SJSA1 (cell line): ENCODE measurements around the gene PCYT2. TPM values are rescaled to one million over a fixed set of nuclear protein-coding genes. Genes with fewer than 3 reads are reported as not detected.
"Not testable (repeated sequence)": the region's sequence is repeated elsewhere in the genome, so short reads cannot be mapped to it uniquely, and the experiment has no call there.

Experiments used
- DNase-seq, 2 experiments: peaks; one replicate each; pipeline ENCODE4 v3.0.0-alpha.2; 2015 to 2020; ENCODE audit warnings: low spot score in 2 of 2, low read depth in 1 of 2
- H3K27ac ChIP-seq: fragments of 250-450 bp; sonication (Bioruptor Pico); 2 replicates; pipeline ENCODE4 v1.5.1; 2020; ENCODE audit warnings: mild to moderate bottlenecking, moderate library complexity
- H3K27me3 ChIP-seq: fragments of 250-450 bp; sonication (Bioruptor Pico); replicated peaks from 2 replicates; pipeline ENCODE4 v1.5.1; 2020; ENCODE audit warnings: mild to moderate bottlenecking, moderate library complexity
- H3K36me3 ChIP-seq: fragments of 250-450 bp; sonication (Bioruptor Pico); 2 replicates; pipeline ENCODE4 v1.5.1; 2020; ENCODE audit warnings: mild to moderate bottlenecking
- H3K4me1 ChIP-seq: fragments of 250-450 bp; sonication (Bioruptor Pico); replicated peaks from 2 replicates; pipeline ENCODE4 v1.6.1; 2021; ENCODE audit warnings: mild to moderate bottlenecking
- H3K4me3 ChIP-seq: fragments of 250-450 bp; sonication (Bioruptor Pico); 2 replicates; pipeline ENCODE4 v1.5.1; 2020; ENCODE audit warnings: mild to moderate bottlenecking
- H3K9me3 ChIP-seq: fragments of 250-450 bp; sonication (Bioruptor Pico); replicated peaks from 2 replicates; pipeline ENCODE4 v1.5.1; 2020; ENCODE audit warnings: mild to moderate bottlenecking
- total RNA-seq: library from RNA; depleted of rRNA; stranded (reverse); fragments of >200 nt; shearing (Covaris generic); gene quantifications from 2 replicates; pipeline ENCODE4 v1.2.3, GENCODE V29; 2014

Gene PCYT2
- total RNA-seq, 1 experiment from 2014 or later, result 74.2 TPM

DNA sequence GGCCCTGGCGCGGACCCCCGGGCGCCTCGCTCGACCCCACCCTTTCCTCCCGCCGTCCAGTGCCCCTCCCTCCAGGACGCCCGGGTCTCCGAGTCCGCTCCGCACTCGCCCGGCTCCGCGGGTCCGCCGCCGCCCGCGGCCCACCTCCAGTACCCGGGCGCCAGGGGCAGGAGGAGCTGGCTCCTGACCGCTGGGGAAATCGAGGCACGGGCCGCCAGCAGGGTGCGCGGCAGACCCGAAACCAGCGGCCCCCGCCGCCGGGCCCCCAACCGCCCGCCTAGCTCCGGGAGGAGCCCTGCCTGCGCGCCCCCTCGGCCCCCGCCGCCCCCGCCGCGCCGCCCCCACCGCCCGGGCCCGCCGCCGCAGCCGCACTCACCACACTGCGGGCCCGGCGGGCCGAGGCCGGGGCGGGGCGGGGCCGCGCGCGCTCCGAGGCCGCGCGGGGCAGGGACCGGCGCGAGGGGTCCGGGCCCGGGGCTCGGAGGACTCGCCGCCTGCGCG, 16.0 kb upstream of the PCYT2 start:
- H3K9me3 ChIP-seq, result no peaks in the 10 kb centered on the region
- H3K36me3 ChIP-seq, result peaks cover 12% of the 10 kb centered on the region
- H3K4me3 ChIP-seq, result peak overlapping the region; percentile 91
- DNase-seq, result no peak
- peaks cover 33% of the 10 kb centered on the region for H3K4me1 ChIP-seq
- 0 out of 2 replicates have a peak, but pooled peaks cover 2% of the 10 kb centered on the region for H3K27me3 ChIP-seq
- H3K27ac ChIP-seq, result peak overlapping the region; percentile 95

GRCh38 chr17:81926451-81927151, 15.4 kb upstream of the PCYT2 start:
- Histone ChIP-seq H3K27ac (peak overlapping the region; percentile 95), H3K9me3 (no peaks in the 10 kb centered on the region), H3K4me3 (peak overlapping the region; percentile 91), H3K36me3 (peaks cover 17% of the 10 kb centered on the region), H3K4me1 (peaks cover 33% of the 10 kb centered on the region), H3K27me3 (no peaks in the 10 kb centered on the region)
- peak; percentile 77 to 90 for DNase-seq

- Histone ChIP-seq H3K4me3 (peak overlapping the region; percentile 91), H3K4me1 (peaks cover 33% of the 10 kb centered on the region), H3K36me3 (peaks cover 20% of the 10 kb centered on the region), H3K9me3 (no peaks in the 10 kb centered on the region), H3K27ac (peak overlapping the region; percentile 95), H3K27me3 (no peaks in the 10 kb centered on the region)
- DNase-seq, result no peak
Observed at GRCh38 chr17:81925860-81926450, 14.8 kb upstream of the PCYT2 start.

- Histone ChIP-seq H3K9me3 (no peaks in the 10 kb centered on the region), H3K4me1 (peaks cover 33% of the 10 kb centered on the region), H3K27ac (no peak overlapping the region), H3K27me3 (no peaks in the 10 kb centered on the region), H3K4me3 (no peak overlapping the region), H3K36me3 (peaks cover 32% of the 10 kb centered on the region)
- DNase-seq, result no peak
Observed at GRCh38 chr17:81924557-81925532, 13.6 kb upstream of the PCYT2 start.

DNA sequence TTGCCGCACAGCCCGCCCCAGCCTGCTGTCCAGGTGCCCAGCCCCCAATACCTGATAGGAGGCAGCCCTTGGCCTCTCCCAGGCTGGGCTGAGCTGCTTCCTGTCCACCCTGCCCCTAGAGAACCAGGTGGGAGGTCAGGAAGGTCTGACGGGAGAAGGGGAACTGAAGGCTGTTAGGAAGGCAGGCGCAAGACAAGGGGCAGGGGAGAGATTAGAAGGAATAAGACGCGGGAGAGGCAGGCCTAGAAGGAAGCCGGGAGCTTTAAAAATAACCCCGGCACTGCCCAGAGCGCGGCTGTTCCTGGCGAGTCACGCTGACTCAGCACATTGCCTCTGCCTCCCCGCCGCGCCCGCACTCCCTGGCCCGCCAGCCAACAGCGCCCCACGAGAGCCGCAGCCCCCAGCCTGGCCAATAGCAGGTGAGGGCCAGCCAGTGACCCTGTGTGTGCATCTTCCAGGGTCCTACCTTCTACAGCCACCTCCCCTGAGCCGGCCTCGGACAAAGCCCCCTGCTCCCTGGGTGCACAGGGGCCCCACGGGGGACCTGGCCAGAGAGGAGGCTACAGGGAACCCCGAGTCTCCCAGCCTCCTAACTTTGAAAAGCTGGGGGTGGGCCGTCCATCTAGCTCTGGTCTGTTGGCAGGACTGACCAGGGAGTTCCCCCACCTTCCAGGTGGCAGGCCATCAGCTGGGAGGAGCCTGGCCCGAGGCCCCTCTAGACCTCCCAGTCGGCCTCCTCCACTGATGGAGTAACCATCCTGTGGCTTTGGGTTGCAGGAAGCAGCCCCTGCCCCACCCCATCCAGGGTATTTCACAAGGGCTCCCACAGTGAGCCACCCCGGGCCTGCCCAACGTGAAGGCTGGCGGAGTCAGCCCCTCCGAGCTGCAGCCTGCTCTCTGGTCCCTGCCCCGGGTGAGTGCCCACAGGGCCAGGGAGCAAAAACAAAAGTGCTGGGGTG, 12.4 kb upstream of the PCYT2 start:
- peak overlapping the region; percentile 42 for H3K27ac ChIP-seq

GRCh38 chr17:81922566-81923301, 11.5 kb upstream of the PCYT2 start:
- Histone ChIP-seq H3K27ac (no peak overlapping the region), H3K4me3 (no peak overlapping the region), H3K9me3 (no peaks in the 10 kb centered on the region), H3K4me1 (peaks cover 24% of the 10 kb centered on the region), H3K36me3 (peaks cover 43% of the 10 kb centered on the region), H3K27me3 (no peaks in the 10 kb centered on the region)
- no peak for DNase-seq

More for the DNA sequence above, 12.4 kb upstream of the PCYT2 start:
- H3K9me3 ChIP-seq, result no peaks in the 10 kb centered on the region
- H3K36me3 ChIP-seq, result peaks cover 40% of the 10 kb centered on the region
- H3K4me1 ChIP-seq, result peaks cover 32% of the 10 kb centered on the region
- no peaks in the 10 kb centered on the region for H3K27me3 ChIP-seq
- H3K4me3 ChIP-seq, result no peak overlapping the region
- no peak for DNase-seq

DNA sequence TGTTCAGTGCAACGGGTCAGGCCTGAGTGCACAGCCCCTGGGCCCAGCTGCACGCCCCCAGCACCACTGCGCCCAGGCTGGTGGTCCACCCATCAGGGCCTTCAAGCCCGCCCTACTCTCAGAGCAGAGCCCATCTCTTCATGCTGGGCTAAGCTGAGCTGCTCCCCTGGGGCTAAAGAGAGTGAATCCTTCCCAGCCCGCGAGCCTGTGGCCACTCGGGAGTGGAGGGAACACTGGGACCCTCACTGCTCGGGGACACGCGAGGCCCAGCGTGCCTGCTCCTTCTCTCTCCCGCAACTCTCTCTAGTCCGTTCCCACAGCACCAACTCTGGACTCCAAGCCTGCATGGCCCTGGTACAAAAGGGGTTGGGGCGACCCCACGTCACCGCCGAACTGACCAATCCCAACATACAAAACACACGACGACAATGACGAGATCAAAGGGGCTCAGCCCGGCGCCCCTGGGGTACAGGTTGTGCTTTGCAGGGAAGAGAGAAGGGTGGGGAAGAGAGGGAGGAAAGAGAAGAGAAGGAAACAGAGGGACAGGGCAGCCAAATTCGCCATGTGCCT, 10.9 kb upstream of the PCYT2 start:
- Histone ChIP-seq H3K4me3 (no peak overlapping the region), H3K27ac (no peak overlapping the region), H3K9me3 (no peaks in the 10 kb centered on the region), H3K27me3 (no peaks in the 10 kb centered on the region), H3K4me1 (peaks cover 25% of the 10 kb centered on the region), H3K36me3 (peaks cover 44% of the 10 kb centered on the region)
- DNase-seq, result no peak

DNA sequence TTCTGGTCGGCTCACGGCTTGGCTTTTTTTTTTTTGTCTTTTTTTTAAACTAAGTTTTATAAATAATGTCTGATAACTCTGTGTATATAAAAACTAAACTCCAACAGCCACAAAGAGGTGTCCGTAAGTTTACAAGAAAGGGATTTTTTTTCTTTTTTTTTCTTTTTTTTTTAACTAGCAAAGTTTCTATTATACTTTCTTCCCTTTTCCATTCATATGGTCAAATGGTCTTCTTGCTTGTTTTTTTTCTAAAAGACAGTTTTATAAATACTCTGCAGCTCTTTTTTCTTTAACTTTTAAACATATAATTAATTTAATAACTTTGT, 10.3 kb upstream of the PCYT2 start:
- no peak for DNase-seq
- Histone ChIP-seq H3K36me3 (peaks cover 42% of the 10 kb centered on the region), H3K4me3 (no peak overlapping the region), H3K4me1 (peaks cover 29% of the 10 kb centered on the region), H3K27me3 (no peaks in the 10 kb centered on the region), H3K27ac (no peak overlapping the region), H3K9me3 (no peaks in the 10 kb centered on the region)

- DNase-seq, result no peak
- no peak overlapping the region for H3K27ac ChIP-seq
- H3K4me3 ChIP-seq, result no peak overlapping the region
- peaks cover 47% of the 10 kb centered on the region for H3K36me3 ChIP-seq
- no peaks in the 10 kb centered on the region for H3K27me3 ChIP-seq
- peaks cover 24% of the 10 kb centered on the region for H3K4me1 ChIP-seq
- H3K9me3 ChIP-seq, result no peaks in the 10 kb centered on the region
Observed at GRCh38 chr17:81920612-81921536, 9.7 kb upstream of the PCYT2 start.

DNA sequence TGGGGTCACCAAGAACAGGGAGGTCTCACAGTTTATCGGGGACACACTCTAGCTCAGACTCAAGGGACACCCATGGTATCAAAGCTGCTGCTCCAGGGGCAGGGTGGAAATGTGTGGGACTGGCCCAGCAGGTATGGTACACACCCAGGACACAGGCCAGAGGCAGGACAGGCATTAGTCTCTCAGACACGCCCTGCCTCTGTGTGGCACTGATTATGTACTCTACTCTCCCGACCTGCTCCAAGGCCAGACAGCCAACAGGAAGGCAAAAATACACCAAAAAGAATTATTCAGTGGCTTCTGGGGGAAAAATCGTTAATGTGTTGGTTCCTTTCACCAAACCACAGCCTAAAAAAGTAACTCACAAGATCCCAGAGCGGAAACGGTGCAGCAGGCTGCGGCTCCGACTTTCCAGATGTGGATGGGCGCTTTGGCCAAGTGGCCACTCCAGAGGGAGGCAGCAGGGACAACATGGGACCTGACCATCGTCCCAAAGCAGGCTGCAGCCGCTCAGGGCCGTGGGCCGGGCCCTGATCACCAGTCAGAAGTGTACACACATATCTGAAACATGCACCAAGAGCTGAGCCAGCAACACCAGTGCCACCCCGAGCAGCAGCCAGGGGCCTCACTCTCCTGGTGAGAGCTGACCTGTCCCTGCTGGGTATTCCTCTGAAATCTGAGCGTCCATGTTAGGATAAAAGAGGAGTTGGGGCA, 7.8 kb upstream of the PCYT2 start:
- Histone ChIP-seq H3K4me3 (no peak overlapping the region), H3K27ac (no peak overlapping the region), H3K4me1 (peaks cover 17% of the 10 kb centered on the region), H3K27me3 (no peaks in the 10 kb centered on the region), H3K36me3 (peaks cover 65% of the 10 kb centered on the region), H3K9me3 (no peaks in the 10 kb centered on the region)
- DNase-seq, result no peak

GRCh38 chr17:81918333-81918669, 7.1 kb upstream of the PCYT2 start:
- not testable (repeated sequence) for DNase-seq, H3K9me3 ChIP-seq, H3K27me3 ChIP-seq, H3K27ac ChIP-seq
- Histone ChIP-seq H3K36me3 (peaks cover 72% of the 10 kb centered on the region), H3K4me1 (peaks cover 10% of the 10 kb centered on the region), H3K4me3 (peak overlapping the region; percentile 97)
